RWPE1 (cell line): ENCODE results near the gene CXorf65.

Experiments used
- CTCF ChIA-PET: fragments of 350-600 bp; sonication (Branson Sonifier 250); formaldehyde crosslinking; extraction: SDS; loops from one replicate; lab custom pipeline; 2021; lab: Yijun Ruan, JAX
- POLR2A ChIA-PET: fragments of 400-600 bp; formaldehyde crosslinking; extraction: SDS; loops from one replicate; lab custom pipeline; 2020; ENCODE audit warnings: antibody characterized with exemption; ENCODE audit not compliant: low non-redundant PET; lab: Yijun Ruan, JAX
- DNase-seq: peaks from one replicate; pipeline ENCODE4 v3.0.0; 2012; ENCODE audit warnings: low spot score
- H3K27ac ChIP-seq: fragments of 450-650 bp; 2 replicates; pipeline ENCODE4 v1.5.1; 2017
- CTCF ChIP-seq: fragments of 450-650 bp; conservative IDR thresholded peaks from 2 replicates; pipeline ENCODE4 v1.5.1; 2017; ENCODE audit warnings: low read depth, mild to moderate bottlenecking

CXorf65 gene

GRCh38 chrX:71095555-71095980 is 11.0 kb downstream of the CXorf65 start, which contains the start of gene FOXO4:
Gene FOXO4 (plus strand): TSS chrX:71095851. CDS start chrX:71096529, 678 bp downstream.
- ChIA-PET CTCF (no interaction called here), POLR2A (no interaction called here)
- no peak for TF ChIP-seq CTCF
- peak; percentile 85 for DNase-seq
- peak within 1 kb of the TSS; percentile 36; the same call in 1 of the 2 replicates for H3K27ac ChIP-seq

- no peak overlapping the region for H3K27ac ChIP-seq
- POLR2A ChIA-PET = no interaction called here
- no peak for TF ChIP-seq CTCF
Observed at GRCh38 chrX:71095033-71095432, 11.5 kb downstream of the CXorf65 start.

GRCh38 chrX:71091263-71091662 is 15.3 kb downstream of the CXorf65 start:
- H3K27ac ChIP-seq = no peak overlapping the region
- ChIA-PET CTCF (no interaction called here), POLR2A (no interaction called here)
- no peak for DNase-seq
- no peak for TF ChIP-seq CTCF

More at GRCh38 chrX:71095033-71095432, 11.5 kb downstream of the CXorf65 start:
- CTCF ChIA-PET = no interaction called here
- no peak for DNase-seq

DNA sequence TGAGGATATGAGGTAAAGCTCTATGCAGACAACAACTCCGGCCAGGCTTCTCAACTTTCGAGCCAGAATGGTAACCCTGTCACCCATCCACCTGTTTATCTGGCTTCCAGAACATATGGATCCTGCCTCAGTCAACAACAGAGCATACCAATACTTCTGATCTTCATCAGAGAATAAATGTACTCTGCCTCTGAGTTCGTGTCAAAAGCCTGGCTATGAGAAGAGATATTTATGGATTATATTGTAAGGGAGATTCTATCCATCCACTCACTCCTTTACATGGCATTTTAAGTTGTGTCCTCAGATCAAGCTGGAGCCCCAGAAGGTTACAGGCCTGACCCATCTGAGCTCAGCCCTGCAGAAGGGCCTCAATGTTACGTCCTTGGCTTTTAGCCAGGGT is 20.6 kb downstream of the CXorf65 start:
- DNase-seq = no peak
- no peak overlapping the region for H3K27ac ChIP-seq
- CTCF ChIA-PET = interaction anchor here (0.6 kb wide), 1 partner anchor 13 kb away, joined by 3 read pairs; no protein-coding TSS in a partner anchor
- POLR2A ChIA-PET = no interaction called here
- TF ChIP-seq CTCF = no peak

GRCh38 chrX:71082822-71083221 is 23.7 kb downstream of the CXorf65 start:
- DNase-seq = no peak
- POLR2A ChIA-PET = no interaction called here
- no peak for TF ChIP-seq CTCF
- H3K27ac ChIP-seq = no peak overlapping the region
- CTCF ChIA-PET = no interaction called here

- ChIA-PET POLR2A (no interaction called here), CTCF (no interaction called here)
- TF ChIP-seq CTCF = no peak
- DNase-seq = no peak
- no peak overlapping the region for H3K27ac ChIP-seq
Observed at GRCh38 chrX:71082124-71082647, 24.4 kb downstream of the CXorf65 start.
